Stimulated activated naive CD8-positive, alpha-beta T cell treated with anti-CD3 and anti-CD28 coated beads, Interleukin-15, amount 100 ng/mL, for 72 hours (primary cell): ENCODE measurements around the gene CXCL10.
A peak's percentile ranks its signal among the peaks of the same experiment; 100 is the strongest.
"Not testable (repeated sequence)": the region's sequence is repeated elsewhere in the genome, so short reads cannot be mapped to it uniquely, and the experiment has no call there.

ENCODE experiments used
- ATAC-seq: fragments of 150-1000 bp; cut with Tn5 transposase; 2 replicates; pipeline ENCODE4 v1.10.0; 2021; ENCODE audit warnings: mild to moderate bottlenecking, moderate library complexity
- DNase-seq, 2 donors: peaks; one replicate each; pipeline ENCODE4 v3.0.0; 2021 to 2022
- H3K27ac Mint-ChIP-seq, 2 donors: one replicate each; pipeline ENCODE4 v1.8.0; 2022; ENCODE audit warnings: mild to moderate bottlenecking in 2 of 2, mixed read lengths in 2 of 2, moderate library complexity in 2 of 2
- H3K27me3 Mint-ChIP-seq: one replicate; pipeline ENCODE4 v1.8.0; 2022; ENCODE audit warnings: mixed read lengths
- H3K4me1 Mint-ChIP-seq: one replicate; pipeline ENCODE4 v1.8.0; 2022; ENCODE audit warnings: mild to moderate bottlenecking, mixed read lengths
- H3K4me3 Mint-ChIP-seq, 2 donors: one replicate each; pipeline ENCODE4 v1.8.0; 2022; ENCODE audit warnings: mild to moderate bottlenecking in 2 of 2, mixed read lengths in 2 of 2, moderate library complexity in 1 of 2
- H3K9me3 Mint-ChIP-seq, 2 donors: one replicate each; pipeline ENCODE4 v1.8.0; 2022; ENCODE audit warnings: mixed read lengths in 2 of 2

CXCL10 gene

DNA sequence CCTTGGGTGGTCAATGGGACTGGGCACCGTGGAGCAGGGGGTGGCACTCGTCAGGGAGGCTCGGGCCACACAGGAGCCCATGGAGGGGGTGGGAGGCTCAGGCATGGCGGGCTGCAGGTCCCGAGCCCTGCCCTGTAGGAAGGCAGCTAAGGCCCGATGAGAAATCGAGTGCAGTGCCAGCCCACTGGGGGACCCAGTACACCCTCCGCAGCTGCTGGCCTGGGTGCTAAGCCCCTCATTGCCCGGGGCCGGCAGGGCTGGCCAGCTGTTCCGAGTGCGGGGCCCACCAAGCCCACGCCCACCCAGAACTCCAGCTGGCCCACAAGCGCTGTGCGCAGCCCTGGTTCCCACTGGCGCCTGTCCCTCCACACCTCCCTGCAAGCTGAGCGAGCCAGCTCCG, 20.0 kb upstream of the CXCL10 start:
- H3K27ac Mint-ChIP-seq = peak overlapping the region in 1 of 2 donors; percentile 16
- not testable (repeated sequence) for H3K27me3 Mint-ChIP-seq, H3K4me3 Mint-ChIP-seq, H3K9me3 Mint-ChIP-seq, DNase-seq, ATAC-seq
- peaks cover 17% of the 10 kb centered on the region for H3K4me1 Mint-ChIP-seq

DNA sequence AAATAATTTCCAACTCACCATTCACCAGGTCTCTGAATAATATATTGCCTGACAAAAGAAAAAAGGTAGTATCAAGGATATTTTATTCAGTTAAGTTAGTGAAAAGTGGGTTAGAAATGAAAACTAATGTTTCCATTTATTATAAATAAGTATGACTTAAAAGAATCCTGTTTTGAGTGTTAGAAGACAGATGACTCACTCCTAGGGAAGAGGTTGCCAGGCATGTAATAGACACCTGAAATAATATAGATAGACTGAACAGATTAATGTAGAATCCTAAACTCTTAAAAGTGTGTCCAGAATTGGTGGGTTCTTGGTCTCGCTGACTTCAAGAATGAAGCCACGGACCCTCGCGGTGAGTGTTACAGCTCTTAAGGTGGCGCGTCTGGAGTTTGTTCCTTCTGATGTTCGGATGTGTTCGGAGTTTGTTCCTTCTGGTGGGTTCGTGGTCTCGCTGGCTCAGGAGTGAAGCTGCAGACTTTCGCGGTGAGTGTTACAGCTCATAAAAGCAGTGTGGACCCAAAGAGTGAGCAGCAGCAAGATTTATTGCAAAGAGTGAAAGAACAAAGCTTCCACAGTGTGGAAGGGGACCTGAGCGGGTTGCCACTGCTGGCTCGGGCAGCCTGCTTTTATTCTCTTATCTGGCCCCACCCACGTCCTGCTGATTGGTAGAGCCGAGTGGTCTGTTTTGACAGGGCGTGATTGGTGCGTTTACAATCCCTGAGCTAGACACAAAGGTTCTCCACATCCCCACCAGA, 19.1 kb upstream of the CXCL10 start:
- Mint-ChIP-seq H3K4me1 (peaks cover 17% of the 10 kb centered on the region), H3K27ac (peak overlapping the region; percentile 80 to 85), H3K4me3 (peak overlapping the region; percentile 37 to 62)
- H3K27me3 Mint-ChIP-seq, DNase-seq, H3K9me3 Mint-ChIP-seq: not testable (repeated sequence)
- peak; percentile 95 for ATAC-seq

DNA sequence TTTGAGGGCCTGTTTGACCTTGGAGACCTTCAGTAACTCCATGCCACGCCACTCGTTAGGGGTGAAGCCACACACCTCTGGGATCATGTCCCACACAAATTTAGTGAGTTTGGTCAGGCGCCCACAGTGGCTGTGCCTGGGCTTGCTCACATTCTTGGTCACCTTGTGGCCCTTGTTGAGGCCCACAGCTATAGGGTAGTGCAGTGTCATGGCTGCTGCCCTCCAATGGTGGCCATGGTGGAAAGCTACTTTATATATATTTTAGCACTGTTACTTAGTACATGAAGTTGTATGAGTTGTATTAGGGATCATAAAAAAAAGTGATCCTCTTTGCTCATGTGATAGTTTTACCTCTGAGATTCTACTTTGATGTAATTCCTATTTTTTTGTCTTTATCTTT, 13.6 kb upstream of the CXCL10 start:
- no peak overlapping the region for H3K27ac Mint-ChIP-seq
- peaks cover 12% of the 10 kb centered on the region for H3K4me1 Mint-ChIP-seq
- H3K4me3 Mint-ChIP-seq = no peak overlapping the region
- H3K27me3 Mint-ChIP-seq = peaks cover 8% of the 10 kb centered on the region
- no peaks in the 10 kb centered on the region for H3K9me3 Mint-ChIP-seq
- DNase-seq = no peak
- ATAC-seq = no peak

DNA sequence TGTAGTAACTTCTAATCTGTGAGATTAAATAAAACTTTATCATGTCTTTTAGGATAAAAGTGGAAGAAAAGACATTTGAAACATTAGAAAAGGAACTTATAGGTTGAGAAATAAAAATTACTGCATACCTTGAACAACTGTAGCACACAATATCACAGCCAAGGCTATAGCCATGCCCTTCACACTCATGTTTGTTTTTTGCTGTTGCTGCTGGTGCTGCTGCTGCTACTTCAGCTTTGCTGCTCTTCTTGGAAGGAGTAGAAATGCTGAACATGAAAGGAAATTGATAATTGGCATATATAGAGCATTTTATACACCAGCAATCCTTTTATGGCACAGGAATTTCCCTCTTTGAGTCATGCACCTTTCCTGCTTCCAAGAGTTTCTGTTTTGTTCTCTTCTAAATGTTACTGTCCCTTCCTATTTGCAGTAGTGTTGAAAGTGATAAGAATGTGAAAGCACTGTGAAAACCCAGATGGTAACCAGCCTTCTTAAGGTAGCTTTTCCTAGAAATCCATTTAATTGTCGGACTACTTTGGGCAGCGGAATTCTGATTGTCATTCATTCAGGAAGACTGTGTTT, 12.6 kb upstream of the CXCL10 start, which contains the start of gene CXCL11:
Gene CXCL11, minus strand, starts transcription at position 272 of the 582 bp plus-strand sequence. Its CDS starts 83 bp downstream, at position 189.
- no peak for ATAC-seq
- Mint-ChIP-seq H3K27ac (no peak within 1 kb of the TSS), H3K27me3 (peaks cover 5% of the 10 kb centered on the region)

DNA sequence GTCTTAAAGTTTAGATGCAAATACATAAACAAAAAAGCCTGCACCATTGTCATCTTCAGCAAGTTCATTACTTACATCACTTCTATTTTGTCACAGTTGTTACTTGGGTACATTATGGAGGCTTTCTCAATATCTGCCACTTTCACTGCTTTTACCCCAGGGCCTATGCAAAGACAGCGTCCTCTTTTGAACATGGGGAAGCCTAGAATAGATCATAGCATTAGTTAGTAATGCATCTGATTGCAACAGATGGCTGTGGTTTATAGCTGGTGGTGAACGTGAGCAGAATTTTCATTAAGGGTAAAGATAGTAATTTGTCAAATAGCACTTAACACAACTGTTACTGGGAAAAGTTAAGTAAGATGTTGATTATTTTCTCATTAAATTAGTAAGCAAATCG, 11.8 kb upstream of the CXCL10 start:
- ATAC-seq (no peak), DNase-seq (no peak)
- Mint-ChIP-seq H3K9me3 (no peaks in the 10 kb centered on the region), H3K27me3 (no peaks in the 10 kb centered on the region), H3K4me3 (no peak overlapping the region), H3K27ac (no peak overlapping the region), H3K4me1 (peaks cover 7% of the 10 kb centered on the region)

More for the DNA sequence above, 12.6 kb upstream of the CXCL10 start, which contains the start of gene CXCL11:
- H3K4me1 Mint-ChIP-seq = peaks cover 10% of the 10 kb centered on the region
- H3K4me3 Mint-ChIP-seq = no peak within 1 kb of the TSS
- no peaks in the 10 kb centered on the region for H3K9me3 Mint-ChIP-seq
- no peak for DNase-seq

DNA sequence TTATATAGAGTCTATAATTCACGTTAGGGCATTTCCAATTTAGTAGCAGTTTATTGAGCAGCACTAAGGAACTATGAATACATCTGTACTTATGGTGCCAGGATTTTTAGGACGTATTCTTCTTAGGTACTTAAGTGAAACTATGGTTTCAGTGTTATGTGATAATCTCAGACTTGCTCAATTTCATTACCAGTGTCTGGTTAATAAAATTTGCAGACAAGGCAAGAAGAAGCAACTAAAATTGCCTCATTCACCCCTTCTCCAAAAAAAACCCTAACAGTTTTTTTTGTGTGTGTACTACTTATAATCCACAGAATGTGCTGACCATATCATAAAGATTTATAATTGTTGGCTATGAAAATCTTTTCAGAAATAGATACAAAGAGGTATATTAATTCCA, 6.0 kb upstream of the CXCL10 start:
- Mint-ChIP-seq H3K4me3 (no peak overlapping the region), H3K27ac (no peak overlapping the region), H3K9me3 (no peaks in the 10 kb centered on the region), H3K27me3 (peaks cover 6% of the 10 kb centered on the region), H3K4me1 (peaks cover 13% of the 10 kb centered on the region)
- ATAC-seq (no peak), DNase-seq (no peak)

DNA sequence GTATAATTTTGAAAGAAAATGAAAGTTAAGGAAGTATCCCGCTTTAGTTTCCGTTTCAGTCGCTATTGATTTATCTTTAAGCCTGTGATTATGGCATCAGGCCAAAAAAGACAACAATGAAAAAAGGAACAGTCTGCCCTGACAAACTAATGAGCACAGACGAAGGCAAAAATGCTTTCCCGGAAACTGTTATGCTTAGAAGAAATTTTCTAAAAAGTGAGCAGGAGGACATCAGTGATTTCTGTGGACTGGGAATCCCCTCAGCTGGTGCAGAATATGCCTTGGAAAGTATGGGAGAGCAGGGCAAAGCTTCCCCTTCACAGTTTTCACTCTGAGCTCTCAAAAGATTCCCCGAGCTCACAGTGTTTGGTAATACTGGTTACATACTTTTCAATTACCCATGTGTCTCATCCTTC, 5.1 kb upstream of the CXCL10 start:
- ATAC-seq (no peak), DNase-seq (no peak)
- Mint-ChIP-seq H3K27ac (peak overlapping the region in 1 of 2 donors; percentile 38), H3K27me3 (peaks cover 11% of the 10 kb centered on the region), H3K4me3 (peak overlapping the region; percentile 63 to 71), H3K9me3 (no peaks in the 10 kb centered on the region), H3K4me1 (peaks cover 20% of the 10 kb centered on the region)

DNA sequence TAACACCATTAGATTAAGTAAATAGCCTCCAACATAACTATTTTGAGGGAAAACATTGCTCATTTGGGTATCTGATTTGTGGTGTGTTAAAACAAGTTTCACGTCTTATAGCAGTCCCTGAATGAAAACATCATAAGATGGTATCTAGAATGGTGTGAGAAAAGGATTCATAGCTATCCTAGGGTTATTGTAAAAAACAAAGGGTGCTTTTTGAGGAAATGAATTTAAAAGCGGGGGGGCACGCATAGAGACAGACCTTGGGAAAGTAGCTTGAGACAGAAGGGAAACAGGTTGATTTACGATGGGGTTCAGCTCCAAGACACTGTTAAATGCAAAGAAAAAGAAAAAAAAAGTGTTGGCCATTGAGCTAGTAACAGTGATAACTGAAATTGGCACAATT, 768 bp upstream of the CXCL10 start:
- peaks cover 11% of the 10 kb centered on the region for H3K27me3 Mint-ChIP-seq
- no peaks in the 10 kb centered on the region for H3K9me3 Mint-ChIP-seq
- peak overlapping the region in 1 of 2 donors; percentile 21 for H3K4me3 Mint-ChIP-seq
- peak overlapping the region; percentile 7 to 10 for H3K27ac Mint-ChIP-seq
- DNase-seq = no peak
- H3K4me1 Mint-ChIP-seq = peaks cover 20% of the 10 kb centered on the region
- peak; percentile 85 for ATAC-seq

DNA sequence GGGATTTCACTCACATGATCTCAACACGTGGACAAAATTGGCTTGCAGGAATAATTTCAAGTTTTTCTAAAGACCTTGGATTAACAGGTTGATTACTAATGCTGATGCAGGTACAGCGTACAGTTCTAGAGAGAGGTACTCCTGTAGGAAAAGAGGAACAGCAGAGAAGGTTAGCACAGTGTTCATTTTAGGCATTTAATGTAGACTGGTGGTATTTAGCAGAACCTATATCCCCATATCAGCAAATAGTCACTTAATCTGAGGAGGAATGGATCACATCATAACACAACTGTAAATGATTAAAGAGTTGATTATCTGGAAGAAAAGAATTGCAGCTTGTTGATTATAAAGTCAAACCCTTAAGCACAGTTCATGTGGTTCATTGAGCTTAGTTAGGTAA, 620 bp downstream of the CXCL10 start:
- Mint-ChIP-seq H3K9me3 (no peaks in the 10 kb centered on the region), H3K4me3 (no peak overlapping the region), H3K27me3 (peaks cover 11% of the 10 kb centered on the region), H3K4me1 (peaks cover 11% of the 10 kb centered on the region), H3K27ac (no peak overlapping the region)
- ATAC-seq = no peak
- no peak for DNase-seq

DNA sequence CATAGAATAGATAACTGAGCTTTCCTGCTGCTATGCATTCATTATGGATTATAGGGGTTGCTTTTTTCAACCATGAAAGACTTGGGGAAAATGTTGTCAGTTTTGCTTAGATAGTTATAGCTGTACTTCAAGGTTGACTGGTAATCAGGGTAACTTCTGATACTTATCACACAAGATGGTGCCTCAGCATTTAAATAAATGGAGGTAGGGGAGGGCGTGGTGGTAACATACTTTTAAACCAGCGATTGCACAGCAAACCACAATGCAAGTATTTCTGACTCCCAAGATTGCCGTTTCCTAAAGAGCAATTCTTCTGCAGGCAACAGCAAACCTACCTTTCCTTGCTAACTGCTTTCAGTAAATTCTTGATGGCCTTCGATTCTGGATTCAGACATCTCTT, 1.3 kb downstream of the CXCL10 start:
- Mint-ChIP-seq H3K4me1 (peaks cover 11% of the 10 kb centered on the region), H3K4me3 (no peak overlapping the region), H3K27ac (no peak overlapping the region), H3K9me3 (no peaks in the 10 kb centered on the region), H3K27me3 (peaks cover 11% of the 10 kb centered on the region)
- ATAC-seq (no peak), DNase-seq (no peak)

DNA sequence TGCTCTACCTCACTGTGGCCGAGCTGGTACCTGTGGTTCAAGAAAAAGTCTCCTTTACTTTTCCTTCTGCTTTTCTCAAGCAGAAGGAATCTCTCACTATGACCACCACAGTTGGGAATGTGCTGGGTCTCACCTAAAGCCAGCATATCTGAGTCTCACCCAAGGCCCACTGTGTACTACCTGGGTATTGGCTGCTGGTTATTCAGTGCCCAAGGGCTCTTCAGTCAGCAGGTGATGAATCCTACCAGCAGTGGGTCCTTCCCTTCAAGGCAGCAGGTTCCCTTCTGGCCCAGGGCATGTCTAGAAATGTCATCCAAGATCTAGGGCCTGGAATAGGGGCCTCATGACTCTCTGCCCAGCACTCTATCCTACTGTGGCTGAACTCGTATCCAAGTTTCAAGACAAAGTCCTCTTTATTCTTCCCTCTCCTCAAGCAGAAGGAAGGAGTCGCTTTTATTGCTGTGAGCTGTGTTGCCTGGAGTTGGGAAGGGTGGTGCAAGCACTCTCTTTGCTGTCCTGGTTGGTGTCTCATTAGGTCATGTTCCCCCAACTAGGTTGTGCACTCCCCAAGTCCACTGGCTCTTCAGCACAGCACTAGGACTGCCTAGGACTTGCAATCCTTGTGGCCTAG, 6.1 kb downstream of the CXCL10 start:
- Mint-ChIP-seq H3K4me3 (no peak overlapping the region), H3K27me3 (no peaks in the 10 kb centered on the region), H3K27ac (no peak overlapping the region), H3K4me1 (peaks cover 6% of the 10 kb centered on the region), H3K9me3 (no peaks in the 10 kb centered on the region)
- ATAC-seq (no peak), DNase-seq (no peak)

DNA sequence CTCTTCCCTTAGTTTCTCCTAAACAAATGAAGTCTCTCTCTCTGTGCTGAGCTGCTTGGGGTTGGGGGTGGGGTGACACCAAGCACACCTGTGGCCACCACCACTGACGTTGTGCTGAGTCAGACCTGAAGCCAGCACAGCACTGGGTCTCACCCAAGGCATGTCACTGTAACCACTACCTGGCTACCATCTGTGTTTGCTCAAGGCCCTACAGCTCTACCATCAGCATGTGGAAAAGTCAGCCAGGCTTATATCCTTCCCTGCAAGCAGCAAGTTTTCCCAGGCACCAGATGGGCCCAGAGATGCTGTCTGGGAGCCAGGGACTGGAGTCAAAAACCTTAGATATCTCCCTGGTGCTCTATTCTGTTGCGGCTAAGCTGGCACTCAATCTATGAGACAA, 6.9 kb downstream of the CXCL10 start:
- H3K27me3 Mint-ChIP-seq = no peaks in the 10 kb centered on the region
- no peak overlapping the region for H3K4me3 Mint-ChIP-seq
- H3K27ac Mint-ChIP-seq = no peak overlapping the region
- H3K9me3 Mint-ChIP-seq = no peaks in the 10 kb centered on the region
- ATAC-seq = peak; percentile 86
- peaks cover 6% of the 10 kb centered on the region for H3K4me1 Mint-ChIP-seq
- peak in 1 of 2 donors; percentile 32 for DNase-seq

DNA sequence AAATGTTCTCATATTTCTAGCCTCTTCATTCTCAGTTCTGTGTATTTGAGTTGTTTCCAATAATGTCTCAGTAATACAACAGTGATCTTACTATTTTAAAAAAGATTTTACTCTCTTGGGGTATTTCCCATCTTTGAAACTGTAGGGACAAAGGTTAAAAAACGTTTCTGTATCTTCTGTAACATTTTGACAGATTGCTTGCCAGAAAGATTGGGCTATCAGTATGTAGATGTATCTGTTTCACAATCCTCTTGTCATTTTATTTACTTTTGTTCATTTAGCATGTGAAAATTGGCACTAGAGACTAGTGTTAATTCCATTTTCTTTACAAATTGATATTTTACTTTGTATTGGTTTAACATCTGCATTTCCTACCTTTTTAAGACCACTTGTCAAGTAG, 9.8 kb downstream of the CXCL10 start:
- Mint-ChIP-seq H3K27ac (no peak overlapping the region), H3K9me3 (no peaks in the 10 kb centered on the region), H3K4me3 (no peak overlapping the region), H3K4me1 (peaks cover 6% of the 10 kb centered on the region), H3K27me3 (peaks cover 8% of the 10 kb centered on the region)
- no peak for ATAC-seq
- no peak for DNase-seq

DNA sequence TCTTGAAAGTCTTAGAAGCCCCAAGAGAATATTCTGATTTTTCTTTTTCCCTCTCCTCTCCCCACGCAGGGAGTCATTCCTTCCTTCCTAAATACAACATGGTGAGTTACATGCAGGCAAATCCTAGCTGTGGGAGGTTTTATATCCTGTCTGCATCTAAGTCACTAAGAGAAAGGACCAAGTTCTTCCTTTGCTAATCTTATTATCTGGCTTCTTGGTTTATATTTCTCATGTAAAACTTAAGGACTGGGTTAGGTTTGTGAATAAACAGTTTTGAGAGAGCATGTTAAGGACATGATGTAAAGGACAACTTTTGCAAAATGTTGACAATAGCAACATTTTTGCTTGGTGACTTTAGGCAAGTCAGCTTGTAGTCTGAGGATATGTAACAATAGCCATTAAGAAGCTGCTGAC, 10.9 kb downstream of the CXCL10 start:
- Mint-ChIP-seq H3K9me3 (no peaks in the 10 kb centered on the region), H3K4me1 (peaks cover 6% of the 10 kb centered on the region), H3K4me3 (no peak overlapping the region), H3K27me3 (peaks cover 13% of the 10 kb centered on the region), H3K27ac (no peak overlapping the region)
- DNase-seq = no peak
- no peak for ATAC-seq

DNA sequence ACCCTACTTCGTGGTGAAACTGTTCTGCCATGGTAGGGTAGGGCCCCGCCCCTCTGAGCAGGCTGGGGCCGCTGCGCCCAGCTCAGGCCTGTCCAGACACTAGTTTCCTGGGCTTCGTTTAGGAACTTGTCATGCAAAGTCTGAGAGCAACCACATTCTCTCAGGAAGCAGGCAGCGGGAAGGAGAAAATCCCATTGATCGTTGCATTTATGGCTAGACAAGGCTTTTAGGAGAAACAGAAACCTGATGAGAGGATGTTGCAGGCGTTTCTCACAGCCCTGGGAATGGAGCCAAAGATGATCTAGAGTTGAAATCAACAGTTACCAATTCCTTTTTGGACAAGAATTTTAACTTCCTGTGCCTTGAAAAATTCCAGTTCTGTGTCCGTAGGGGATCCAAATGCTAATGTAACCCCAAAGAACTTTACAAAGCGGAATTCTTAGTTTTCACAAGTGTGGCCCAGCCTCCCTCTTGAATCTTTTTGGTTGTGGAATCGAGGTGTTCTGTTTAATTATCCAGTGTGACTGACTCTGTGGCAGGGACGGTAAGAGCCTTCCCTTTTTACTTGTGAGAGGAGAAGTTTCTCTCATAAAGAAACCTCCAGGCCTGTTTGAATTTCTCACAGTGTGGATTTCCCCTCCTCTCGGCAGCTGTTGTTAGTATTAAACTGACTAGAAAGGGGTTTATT, 11.5 kb downstream of the CXCL10 start:
- Mint-ChIP-seq H3K4me1 (peaks cover 6% of the 10 kb centered on the region), H3K9me3 (no peaks in the 10 kb centered on the region), H3K27me3 (peaks cover 13% of the 10 kb centered on the region), H3K27ac (no peak overlapping the region), H3K4me3 (no peak overlapping the region)
- ATAC-seq (no peak), DNase-seq (no peak)
